GM20000 (cell line): ENCODE measurements around the gene CP.
A peak's percentile ranks its signal among the peaks of the same experiment; 100 is the strongest.

Experiments used
- DNase-seq: peaks from one replicate; pipeline ENCODE4 v3.0.0; 2012; ENCODE audit warnings: low spot score
- CTCF ChIP-seq: IDR thresholded peaks from 2 replicates; pipeline ENCODE4 v1.5.1; 2012; ENCODE audit warnings: mild to moderate bottlenecking, control low read depth; ENCODE audit errors: extremely low read depth, missing control alignments

CP gene

DNA sequence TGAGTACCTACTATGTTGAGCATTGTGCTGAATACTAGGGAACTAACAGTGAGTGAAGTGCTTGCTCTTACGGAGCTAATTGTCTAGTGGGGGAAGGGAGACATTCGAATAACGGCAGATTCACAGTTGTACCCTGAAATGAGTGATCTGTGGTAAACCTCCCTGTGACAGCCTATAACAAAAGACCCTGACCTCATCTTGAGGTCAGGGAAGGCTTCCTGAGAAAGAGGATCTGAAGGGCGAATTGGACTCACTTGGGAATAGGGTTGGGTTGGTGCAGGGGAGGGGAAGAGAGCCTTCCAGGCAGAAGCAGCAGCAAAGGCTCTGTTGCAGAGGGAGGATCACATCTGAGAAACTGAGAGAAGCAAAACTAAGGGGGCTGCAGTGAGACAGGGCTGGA lies 78.9 kb downstream of the CP start:
- no peak for TF ChIP-seq CTCF
- DNase-seq, result no peak

DNA sequence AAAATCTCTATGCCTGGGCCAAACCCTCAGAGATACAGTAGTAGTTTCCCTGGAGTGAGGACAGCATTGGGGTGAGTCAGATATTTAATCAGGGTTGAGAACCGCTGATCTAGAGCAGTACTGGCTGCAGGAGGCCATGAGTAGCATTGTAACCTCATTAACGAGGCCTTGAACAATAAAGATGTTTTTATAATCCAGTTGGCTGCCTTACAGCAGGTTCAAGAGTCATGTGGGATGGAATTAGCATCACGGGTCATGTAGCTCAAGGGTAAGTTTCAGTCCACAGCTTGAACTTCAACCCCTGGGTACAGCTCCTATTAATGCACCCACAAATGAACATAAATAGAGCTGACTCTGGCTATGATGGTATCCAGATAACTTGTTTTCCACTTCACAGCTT lies 87.1 kb downstream of the CP start:
- DNase-seq, result no peak
- TF ChIP-seq CTCF, result no peak

- no peak for DNase-seq
- no peak for TF ChIP-seq CTCF
These were observed 90.0 kb downstream of the CP start for GRCh38 chr3:149131589-149131988.

- TF ChIP-seq CTCF, result no peak
These were observed 92.1 kb downstream of the CP start, which contains the start of gene HPS3 for GRCh38 chr3:149129326-149130205. Gene HPS3, plus strand, starts transcription at chr3:149129638. Its CDS starts 86 bp downstream, at chr3:149129724.

GRCh38 chr3:149128821-149129220 lies 92.8 kb downstream of the CP start:
- no peak for DNase-seq
- TF ChIP-seq CTCF, result no peak

More at GRCh38 chr3:149129326-149130205, 92.1 kb downstream of the CP start, which contains the start of gene HPS3:
- DNase-seq, result peak; percentile 94

DNA sequence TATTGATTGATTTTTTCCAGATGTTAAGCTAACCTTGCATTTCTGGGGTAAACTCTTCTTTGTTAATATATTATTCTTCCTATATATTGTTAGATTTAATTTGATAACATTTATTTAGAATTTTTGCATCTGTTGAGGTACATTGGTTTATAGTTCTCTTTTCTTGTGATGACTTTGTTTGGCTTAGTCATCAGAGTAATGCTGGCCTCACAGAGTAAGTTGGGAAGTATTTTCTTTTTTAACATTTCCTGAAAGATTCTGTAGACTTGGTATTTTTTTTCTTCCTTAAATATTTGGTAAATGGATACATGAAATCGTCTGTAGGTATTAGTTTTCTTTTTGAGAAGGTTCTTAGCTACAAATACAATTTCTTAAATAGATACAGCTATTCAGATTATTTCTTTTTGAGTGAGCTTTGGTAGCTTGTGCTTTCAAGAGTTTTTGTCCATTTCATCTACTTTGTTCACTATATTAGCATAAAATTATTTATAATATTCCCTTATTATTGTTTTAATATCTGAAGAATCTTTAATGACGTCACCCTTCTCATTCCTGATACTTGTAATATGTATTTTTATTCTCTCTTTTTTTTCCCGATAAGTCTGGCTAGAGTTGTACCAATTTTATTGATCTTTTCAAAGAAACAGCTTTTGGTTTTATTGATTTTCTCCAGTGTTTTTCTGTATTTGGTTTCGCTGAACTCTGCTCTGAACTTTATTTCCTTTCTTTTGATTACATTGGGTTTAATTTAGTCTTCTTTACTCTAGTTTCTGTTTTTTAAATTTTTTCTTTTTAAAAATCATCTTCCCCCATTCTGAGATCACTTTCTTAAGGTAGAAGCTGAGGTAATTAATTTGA lies 98.7 kb downstream of the CP start:
- no peak for DNase-seq
- no peak for TF ChIP-seq CTCF
